A549 (cell line): ENCODE results near the gene KLK2.

Experiments
- CEBPB ChIP-seq, 2 experiments: fragments of >200 bp in 1 of 2; sonication (Bioruptor Twin) in 1 of 2; formaldehyde crosslinking in 1 of 2; IDR thresholded peaks; 2 replicates each; pipeline ENCODE4 v1.6.1; 2012 to 2016
- CHD4 ChIP-seq: fragments of 200-600 bp; sonication (generic); IDR thresholded peaks from 2 replicates; pipeline ENCODE4 v1.6.1; 2016; ENCODE audit warnings: antibody characterized with exemption, mild to moderate bottlenecking, borderline replicate concordance
- CTCF ChIP-seq: fragments of >200 bp; sonication (Bioruptor Twin); formaldehyde crosslinking; IDR thresholded peaks from 3 replicates; pipeline ENCODE4 v1.5.1; 2016
- EP300 ChIP-seq, 2 experiments: fragments of >200 bp; sonication (Bioruptor Twin); formaldehyde crosslinking; IDR thresholded peaks; 2 replicates in 1 of 2; 3 replicates in 1 of 2; pipeline ENCODE4 v1.6.1; 2016 to 2017
- GATA3 ChIP-seq: IDR thresholded peaks from 2 replicates; pipeline ENCODE4 v1.6.1; 2012; ENCODE audit warnings: borderline replicate concordance
- HOXA7 ChIP-seq: fragments of 250-450 bp; sonication (Bioruptor Pico); IDR thresholded peaks from 2 replicates; pipeline ENCODE4 v1.5.0; 2020; ENCODE audit warnings: mild to moderate bottlenecking, moderate library complexity
- JUN ChIP-seq, 2 experiments: fragments of >200 bp; sonication (Bioruptor Twin); formaldehyde crosslinking; IDR thresholded peaks; 2 replicates in 1 of 2; 3 replicates in 1 of 2; pipeline ENCODE4 v1.6.1; 2016 to 2017
- JUNB ChIP-seq: fragments of >200 bp; sonication (Bioruptor Twin); formaldehyde crosslinking; IDR thresholded peaks from 2 replicates; pipeline ENCODE4 v1.6.1; 2016
- KDM1A ChIP-seq: fragments of 200-600 bp; sonication (generic); IDR thresholded peaks from 2 replicates; pipeline ENCODE4 v1.6.1; 2016; ENCODE audit warnings: low read depth, mild to moderate bottlenecking
- PHF8 ChIP-seq: fragments of 200-600 bp; sonication (generic); IDR thresholded peaks from 2 replicates; pipeline ENCODE4 v1.6.1; 2016; ENCODE audit warnings: low read depth, mild to moderate bottlenecking, antibody characterized with exemption, moderate library complexity, borderline replicate concordance
- POLR2A ChIP-seq: IDR thresholded peaks from 2 replicates; pipeline ENCODE4 v1.6.1; 2012; ENCODE audit warnings: mild to moderate bottlenecking, low read length
- POLR2AphosphoS2 ChIP-seq: conservative IDR thresholded peaks from 2 replicates; pipeline ENCODE4 v1.6.1; 2012; ENCODE audit warnings: low read length, improper control_type of control experiment, inconsistent platforms
- RAD21 ChIP-seq, 2 experiments: fragments of >200 bp in 1 of 2; sonication (Bioruptor Twin) in 1 of 2; formaldehyde crosslinking in 1 of 2; IDR thresholded peaks in 1 of 2; conservative IDR thresholded peaks in 1 of 2; 2 replicates in 1 of 2; 3 replicates in 1 of 2; pipeline ENCODE4 v1.6.1; 2012 to 2018; ENCODE audit warnings: inconsistent platforms in 1 of 2

GRCh38 chr19:50857366-50857765, 15.9 kb upstream of the KLK2 start:
- no peak for TF ChIP-seq POLR2A
- no peak for TF ChIP-seq CTCF
- no peak for TF ChIP-seq CHD4
- no peak for TF ChIP-seq KDM1A
- no peak for TF ChIP-seq GATA3
- TF ChIP-seq HOXA7 (CRISPR knock-in tag), result no peak
- TF ChIP-seq RAD21 (conservative IDR thresholded peaks at IDR 0.05 in 1 of 2, IDR thresholded peaks at IDR 0.05 in 1 of 2), result no peak
- no peak for TF ChIP-seq POLR2AphosphoS2
- no peak for TF ChIP-seq JUN (IDR thresholded peaks at IDR 0.05)
- no peak for TF ChIP-seq EP300 (IDR thresholded peaks at IDR 0.05)
- TF ChIP-seq CEBPB (IDR thresholded peaks at IDR 0.05), result no peak
- no peak for TF ChIP-seq JUNB
- TF ChIP-seq PHF8, result no peak
